Panc1 (cell line): ENCODE results near the gene DDX31.

ENCODE experiments used
- CTCF ChIP-seq: fragments of 450-650 bp; IDR thresholded peaks from 2 replicates; pipeline ENCODE4 v1.5.1; 2017; ENCODE audit warnings: mild to moderate bottlenecking
- REST ChIP-seq, 2 experiments: IDR thresholded peaks; 2 replicates each; pipeline ENCODE4 v1.6.1; 2011 to 2012; ENCODE audit warnings: low read depth in 2 of 2, control low read depth in 1 of 2, low read length in 1 of 2, mild to moderate bottlenecking in 1 of 2, moderate library complexity in 1 of 2; ENCODE audit not compliant: insufficient read depth in 1 of 2
- SIN3A ChIP-seq: IDR thresholded peaks from 2 replicates; pipeline ENCODE4 v1.6.1; 2012; ENCODE audit warnings: low read depth, mild to moderate bottlenecking, low read length, moderate library complexity, borderline replicate concordance; ENCODE audit not compliant: insufficient read depth

- TF ChIP-seq REST (IDR thresholded peaks at IDR 0.05; ENCODE audit: insufficient read depth in 1 of 2, low read depth in 2 of 2, low read length in 1 of 2) (no peak), CTCF (no peak), SIN3A (no peak)
Measured at GRCh38 chr9:132683873-132684272, 14.1 kb upstream of the DDX31 start.
